ENCODE data around the gene MTCL3.

GRCh38 chr6:127486934-127487333 lies 32.2 kb downstream of the MTCL3 start:
- no peak for TF ChIP-seq EZH2 (IDR thresholded peaks at IDR 0.05)
- no peak for TF ChIP-seq POLR2AphosphoS5 (IDR thresholded peaks at IDR 0.05; ENCODE audit: borderline replicate concordance, low read depth, low read length)
- no peak for TF ChIP-seq FOXP2 (optimal IDR thresholded peaks at IDR 0.05; ENCODE audit: control extremely low read depth, extremely low read length, insufficient read depth)

Measured in SK-N-MC (cell line).